GM12878 (cell line): Measurements from ENCODE around the gene CD3E. TPM values are rescaled to one million over a fixed set of nuclear protein-coding genes. Genes with fewer than 3 reads are reported as not detected.

Experiments used
- ATAC-seq: fragments of 200-7000 bp; cut with Tn5 transposase; 3 replicates; pipeline ENCODE4 v1.9.1; 2020; ENCODE audit warnings: mild to moderate bottlenecking, moderate library complexity
- BruUV-seq: library from RNA; stranded (reverse); fragments of 400-500 nt; replicated peaks from 2 replicates; lab custom pipeline; 2021; lab: Mats Ljungman, UMichigan
- CTCF ChIA-PET: fragments of 300-600 bp; sonication (Branson Sonifier 250); formaldehyde crosslinking; extraction: SDS; loops from one replicate; lab custom pipeline; 2021; ENCODE audit warnings: inconsistent platforms; lab: Yijun Ruan, JAX
- POLR2A ChIA-PET: fragments of 350-600 bp; formaldehyde crosslinking; extraction: SDS; loops from one replicate; lab custom pipeline; 2021; ENCODE audit warnings: inconsistent platforms; lab: Charles Lee
- RAD21 ChIA-PET: fragments of 300-600 bp; sonication (Branson Sonifier 250); formaldehyde crosslinking; loops from one replicate; lab custom pipeline; 2023; ENCODE audit warnings: antibody characterized with exemption; ENCODE audit not compliant: unreplicated experiment; lab: Charles Lee
- SMC1A ChIA-PET: fragments of 300-600 bp; sonication (Branson Sonifier 250); formaldehyde crosslinking; loops from one replicate; lab custom pipeline; 2023; ENCODE audit not compliant: unreplicated experiment, uncharacterized antibody; lab: Charles Lee
- DNase-seq: peaks from one replicate; pipeline ENCODE4 v3.0.0-alpha.2; 2011; ENCODE audit warnings: low read depth, low spot score
- FAIRE-seq: peaks from 3 replicates; lab custom pipeline; 2011; peaks lifted over from hg19 to GRCh38; lab: Jason Lieb, UNC
- H2AFZ ChIP-seq: 2 replicates; pipeline ENCODE4 v1.6.0; 2011; ENCODE audit warnings: low read depth, low read length, control low read depth; ENCODE audit not compliant: control insufficient read depth
- H3K27ac ChIP-seq: 2 replicates; pipeline ENCODE4 v1.5.1; 2011; ENCODE audit warnings: control low read depth; ENCODE audit not compliant: control insufficient read depth, insufficient read depth
- H3K27me3 ChIP-seq, 2 experiments: replicated peaks in 1 of 2; 2 replicates each; pipeline versions ENCODE4 v1.6.0 to v1.6.1; 2011; ENCODE audit warnings: low read length in 1 of 2; ENCODE audit not compliant: control insufficient read depth in 2 of 2, insufficient read depth in 2 of 2
- H3K36me3 ChIP-seq, 2 experiments: 2 replicates each; pipeline ENCODE4 v1.5.1; 2011; ENCODE audit warnings: low read length in 1 of 2; ENCODE audit not compliant: control insufficient read depth in 2 of 2, insufficient read depth in 2 of 2
- H3K4me1 ChIP-seq: 2 replicates; pipeline ENCODE4 v1.6.1; 2011; ENCODE audit warnings: mild to moderate bottlenecking, low read length, moderate library complexity, mixed read lengths; ENCODE audit not compliant: control insufficient read depth, insufficient read depth
- H3K4me2 ChIP-seq: 2 replicates; pipeline ENCODE4 v1.6.0; 2011; ENCODE audit warnings: control low read depth; ENCODE audit not compliant: control insufficient read depth, insufficient read depth
- H3K4me3 ChIP-seq: fragments of 200-600 bp; sonication (generic); 2 replicates; pipeline ENCODE4 v1.5.1; 2016
- H3K79me2 ChIP-seq: 2 replicates; pipeline ENCODE4 v1.6.0; 2011; ENCODE audit warnings: low read length; ENCODE audit not compliant: control insufficient read depth, insufficient read depth
- H3K9ac ChIP-seq: 2 replicates; pipeline ENCODE4 v1.8.0; 2011; ENCODE audit warnings: low read length, control low read depth, mixed read lengths; ENCODE audit not compliant: control insufficient read depth, insufficient read depth
- H3K9me3 ChIP-seq: replicated peaks from 3 replicates; pipeline ENCODE4 v1.5.1; 2011; ENCODE audit warnings: mild to moderate bottlenecking, low read length; ENCODE audit not compliant: control insufficient read depth, insufficient read depth
- H4K20me1 ChIP-seq: 2 replicates; pipeline ENCODE4 v1.6.0; 2011; ENCODE audit not compliant: control insufficient read depth, insufficient read depth
- CHD1 ChIP-seq: IDR thresholded peaks from 2 replicates; pipeline ENCODE4 v1.6.1; 2012; ENCODE audit warnings: low read depth, low read length, improper control_type of control experiment
- ESRRA ChIP-seq: IDR thresholded peaks from 2 replicates; pipeline ENCODE4 v1.6.1; 2012; ENCODE audit warnings: mild to moderate bottlenecking, low read length, improper control_type of control experiment
- JUND ChIP-seq: IDR thresholded peaks from 2 replicates; pipeline ENCODE4 v1.6.1; 2012; ENCODE audit warnings: low read depth, mild to moderate bottlenecking, low read length, improper control_type of control experiment, moderate library complexity
- MEF2A ChIP-seq: IDR thresholded peaks from 2 replicates; pipeline ENCODE4 v1.6.1; 2011; ENCODE audit warnings: low read depth, mild to moderate bottlenecking, low read length, moderate library complexity; ENCODE audit not compliant: insufficient read depth
- POLR2AphosphoS2 ChIP-seq: IDR thresholded peaks from 2 replicates; pipeline ENCODE4 v1.6.1; 2011; ENCODE audit warnings: low read depth, mild to moderate bottlenecking, low read length, improper control_type of control experiment, moderate library complexity
- POU2F2 ChIP-seq: IDR thresholded peaks from 3 replicates; pipeline ENCODE4 v1.6.1; 2011; ENCODE audit warnings: low read depth, mild to moderate bottlenecking, low read length, borderline replicate concordance
- RBBP5 ChIP-seq: fragments of 200-600 bp; sonication (generic); conservative IDR thresholded peaks from 2 replicates; pipeline ENCODE4 v1.6.1; 2016
- RELA ChIP-seq: fragments of 450-650 bp; IDR thresholded peaks from 2 replicates; pipeline ENCODE4 v1.8.0; 2014; ENCODE audit warnings: borderline replicate concordance; ENCODE audit not compliant: partially characterized antibody
- YBX1 ChIP-seq: fragments of 450-650 bp; IDR thresholded peaks from 2 replicates; pipeline ENCODE4 v1.6.1; 2016; ENCODE audit warnings: antibody characterized with exemption
- ZNF217 ChIP-seq: fragments of 450-650 bp; IDR thresholded peaks from 2 replicates; pipeline ENCODE4 v1.6.1; 2017; ENCODE audit warnings: antibody characterized with exemption, mild to moderate bottlenecking
- WGBS: methylation state at CpG from one replicate; pipeline ENCODE4 v1.1.6; 2016; ENCODE audit warnings: low lambda C conversion rate; ENCODE audit not compliant: insufficient replicate concordance, insufficient coverage; ENCODE audit errors: missing lambda C conversion rate; 5-methylcytosine and 5-hydroxymethylcytosine counted together
- in situ Hi-C: fragments of 300-500 bp; cut with MboI; formaldehyde crosslinking; loops from 9 replicates; pipeline ENCODE4 v1.14.3; 2018; ENCODE audit warnings: mixed read lengths
- intact Hi-C: fragments of 100-400 bp; cut with micrococcal nuclease; formaldehyde crosslinking; loops from one replicate; pipeline ENCODE4 v1.14.2; 2022; ENCODE audit not compliant: unreplicated experiment
- polyA plus RNA-seq, 11 experiments: library from polyadenylated mRNA; depleted of rRNA in 4 of 11; unstranded in 6 of 11; stranded (reverse) in 5 of 11; fragments of >200 nt; fragmentation: Nextera tagmentation in 4 of 11; fragmentation: Illumina TruSeq in 1 of 11; extraction: Ambion mirVana in 4 of 11; extraction: Trizol in 1 of 11; gene quantifications; 1 replicate in 1 of 11; 2 replicates in 10 of 11; pipeline versions ENCODE4 v1.2.1 to v1.2.3, GENCODE V29; 2011 to 2016; ENCODE audit warnings: inconsistent platforms in 2 of 11, missing spikeins in 2 of 11, low read depth in 1 of 11
- total RNA-seq, 4 experiments: library from RNA; depleted of rRNA in 3 of 4; stranded (reverse); fragments of >200 nt in 3 of 4; fragmentation: Illumina TruSeq in 1 of 4; extraction: Trizol in 1 of 4; gene quantifications; 2 replicates each; pipeline versions ENCODE4 v1.2.1 to v1.2.3, GENCODE V29; 2013 to 2021
- TF ChIP-seq, protein P1 (sequence below): fragments of 450-650 bp; conservative IDR thresholded peaks from 2 replicates; pipeline ENCODE4 v1.6.1; 2017; ENCODE audit warnings: mild to moderate bottlenecking, moderate library complexity
- TF ChIP-seq, protein P2 (sequence below): IDR thresholded peaks from 2 replicates; pipeline ENCODE4 v1.6.1; 2012; ENCODE audit warnings: low read depth, low read length, improper control_type of control experiment
- TF ChIP-seq, protein P3 (sequence below): IDR thresholded peaks from 2 replicates; pipeline ENCODE4 v1.6.1; 2011; ENCODE audit warnings: low read depth, mild to moderate bottlenecking, low read length, moderate library complexity, borderline replicate concordance; ENCODE audit errors: extremely low read depth

The CD3E gene
- total and polyA plus RNA-seq, 10 of the 15 experiments (the other 5 are each of a cell fraction or from before 2014, with no cell fraction given) = 0.10 to 17.3 (median 3.8) TPM

DNA sequence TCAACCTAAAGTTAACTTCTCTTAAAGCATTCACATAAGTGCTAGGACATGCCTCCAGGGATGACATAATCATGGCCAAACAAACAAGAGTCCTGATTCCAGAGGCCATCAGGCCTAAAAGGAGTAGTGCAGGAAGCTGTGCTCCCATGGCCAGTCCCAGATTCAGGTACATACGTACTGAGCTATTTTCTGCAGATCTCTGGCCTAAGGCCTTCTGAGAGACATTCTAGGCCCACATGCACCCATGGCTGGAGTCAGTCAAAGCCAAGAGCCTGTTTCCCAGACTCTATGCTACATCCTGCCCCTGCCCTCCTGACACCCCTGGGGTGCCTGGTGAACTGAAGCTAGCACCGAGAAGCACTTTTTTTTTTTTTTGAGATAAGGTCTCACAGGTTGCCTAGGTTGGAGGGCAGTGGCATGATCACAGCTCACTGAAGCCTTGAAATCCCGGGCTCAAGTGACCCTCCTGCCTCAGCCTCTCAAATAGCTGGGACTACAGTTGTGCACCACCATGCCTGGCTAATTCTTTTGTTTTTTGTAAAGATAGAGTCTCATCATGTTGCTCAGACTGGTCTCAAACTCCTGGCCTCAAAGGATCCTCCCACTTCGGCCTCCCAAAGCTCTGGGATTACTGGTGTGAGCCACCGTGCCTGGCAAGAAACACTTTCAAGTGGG, 37.4 kb downstream of the CD3E start:
- ChIA-PET SMC1A (interaction anchor here (0.9 to 1.7 kb wide), 3 partner anchors 10 to 33 kb away, joined by 3 to 7 read pairs (median 3); no protein-coding TSS in a partner anchor), POLR2A (no interaction called here), CTCF (interaction anchor here (1.4 kb wide), 1 partner anchor 10 kb away, joined by 4 read pairs; no protein-coding TSS in a partner anchor)
- no peaks in the 10 kb centered on the region; a peak in 1 of 4 replicates for H3K27me3 ChIP-seq
- no peak for FAIRE-seq
- no peak overlapping the region for H3K9ac ChIP-seq
- H3K4me3 ChIP-seq = no peak overlapping the region
- H3K27ac ChIP-seq = no peak overlapping the region
- H3K9me3 ChIP-seq = no peaks in the 10 kb centered on the region
- intact Hi-C loops = no loop called here
- no peak for DNase-seq
- ATAC-seq = no peak
- no TSS peak for BruUV-seq
- WGBS = 34% methylated on average over 5 of the region's 5 CpGs
- H2AFZ ChIP-seq = no peak overlapping the region
- H3K4me1 ChIP-seq = no peaks in the 10 kb centered on the region
- no peak for TF ChIP-seq JUND
- no peak for TF ChIP-seq ESRRA
- TF ChIP-seq ZNF217 = no peak
- no peak for TF ChIP-seq MEF2A
- no peak for TF ChIP-seq RELA
- TF ChIP-seq, protein P1, sequence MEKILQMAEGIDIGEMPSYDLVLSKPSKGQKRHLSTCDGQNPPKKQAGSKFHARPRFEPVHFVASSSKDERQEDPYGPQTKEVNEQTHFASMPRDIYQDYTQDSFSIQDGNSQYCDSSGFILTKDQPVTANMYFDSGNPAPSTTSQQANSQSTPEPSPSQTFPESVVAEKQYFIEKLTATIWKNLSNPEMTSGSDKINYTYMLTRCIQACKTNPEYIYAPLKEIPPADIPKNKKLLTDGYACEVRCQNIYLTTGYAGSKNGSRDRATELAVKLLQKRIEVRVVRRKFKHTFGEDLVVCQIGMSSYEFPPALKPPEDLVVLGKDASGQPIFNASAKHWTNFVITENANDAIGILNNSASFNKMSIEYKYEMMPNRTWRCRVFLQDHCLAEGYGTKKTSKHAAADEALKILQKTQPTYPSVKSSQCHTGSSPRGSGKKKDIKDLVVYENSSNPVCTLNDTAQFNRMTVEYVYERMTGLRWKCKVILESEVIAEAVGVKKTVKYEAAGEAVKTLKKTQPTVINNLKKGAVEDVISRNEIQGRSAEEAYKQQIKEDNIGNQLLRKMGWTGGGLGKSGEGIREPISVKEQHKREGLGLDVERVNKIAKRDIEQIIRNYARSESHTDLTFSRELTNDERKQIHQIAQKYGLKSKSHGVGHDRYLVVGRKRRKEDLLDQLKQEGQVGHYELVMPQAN = no peak
- TF ChIP-seq RBBP5 = no peak
- TF ChIP-seq POU2F2 = no peak
- TF ChIP-seq YBX1 = no peak
- TF ChIP-seq POLR2AphosphoS2 = no peak
- TF ChIP-seq, protein P2, sequence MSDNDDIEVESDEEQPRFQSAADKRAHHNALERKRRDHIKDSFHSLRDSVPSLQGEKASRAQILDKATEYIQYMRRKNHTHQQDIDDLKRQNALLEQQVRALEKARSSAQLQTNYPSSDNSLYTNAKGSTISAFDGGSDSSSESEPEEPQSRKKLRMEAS = no peak
- no peak for TF ChIP-seq CHD1
- TF ChIP-seq, protein P3, sequence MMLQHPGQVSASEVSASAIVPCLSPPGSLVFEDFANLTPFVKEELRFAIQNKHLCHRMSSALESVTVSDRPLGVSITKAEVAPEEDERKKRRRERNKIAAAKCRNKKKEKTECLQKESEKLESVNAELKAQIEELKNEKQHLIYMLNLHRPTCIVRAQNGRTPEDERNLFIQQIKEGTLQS = no peak
- TF ChIP-seq, all 136 proteins: peak for 0
- Histone ChIP-seq H3K4me2 (no peak overlapping the region), H3K36me3 (no peaks in the 10 kb centered on the region), H4K20me1 (no peaks in the 10 kb centered on the region), H3K79me2 (no peaks in the 10 kb centered on the region)
- RAD21 ChIA-PET = interaction anchor here (0.6 to 0.7 kb wide), 2 partner anchors 20 to 21 kb away, joined by 3 read pairs; no protein-coding TSS in a partner anchor
- in situ Hi-C loops = no loop called here
